Mammary epithelial cell (primary cell): ENCODE results near the gene FARS2.

ENCODE experiments used
- EZH2 ChIP-seq: IDR thresholded peaks from 2 replicates; pipeline ENCODE4 v1.6.1; 2012; ENCODE audit warnings: low read length, inconsistent platforms, borderline replicate concordance
- TF ChIP-seq, protein P1 (sequence below), 2 donors: IDR thresholded peaks in 1 of 2; conservative IDR thresholded peaks in 1 of 2; 2 replicates each; pipeline ENCODE4 v1.5.1; 2011 to 2012; ENCODE audit warnings: inconsistent platforms in 2 of 2, low read length in 2 of 2, mild to moderate bottlenecking in 2 of 2, control low read depth in 1 of 2, low read depth in 1 of 2; ENCODE audit not compliant: insufficient read depth in 1 of 2; ENCODE audit errors: extremely low read depth in 1 of 2

DNA sequence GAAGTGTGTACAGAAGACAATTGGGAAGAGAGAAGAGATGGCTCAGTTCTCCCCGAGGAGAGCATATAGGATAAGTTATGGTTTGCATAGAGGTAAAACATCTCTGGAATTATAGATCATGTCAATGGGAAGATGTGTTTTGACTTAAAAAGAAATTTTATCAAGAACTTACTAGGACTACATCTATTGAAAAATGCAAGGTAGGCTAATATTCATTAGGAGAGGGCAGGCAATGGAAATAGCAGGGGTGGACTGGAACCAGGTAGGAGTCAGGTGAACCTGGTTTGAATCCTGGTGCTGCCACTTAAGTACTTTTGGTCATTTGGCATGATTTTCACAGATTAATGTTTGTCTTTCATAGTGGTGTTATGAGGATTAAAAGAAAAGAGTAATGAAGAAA lies 96.2 kb downstream of the FARS2 start:
- TF ChIP-seq, protein P1, sequence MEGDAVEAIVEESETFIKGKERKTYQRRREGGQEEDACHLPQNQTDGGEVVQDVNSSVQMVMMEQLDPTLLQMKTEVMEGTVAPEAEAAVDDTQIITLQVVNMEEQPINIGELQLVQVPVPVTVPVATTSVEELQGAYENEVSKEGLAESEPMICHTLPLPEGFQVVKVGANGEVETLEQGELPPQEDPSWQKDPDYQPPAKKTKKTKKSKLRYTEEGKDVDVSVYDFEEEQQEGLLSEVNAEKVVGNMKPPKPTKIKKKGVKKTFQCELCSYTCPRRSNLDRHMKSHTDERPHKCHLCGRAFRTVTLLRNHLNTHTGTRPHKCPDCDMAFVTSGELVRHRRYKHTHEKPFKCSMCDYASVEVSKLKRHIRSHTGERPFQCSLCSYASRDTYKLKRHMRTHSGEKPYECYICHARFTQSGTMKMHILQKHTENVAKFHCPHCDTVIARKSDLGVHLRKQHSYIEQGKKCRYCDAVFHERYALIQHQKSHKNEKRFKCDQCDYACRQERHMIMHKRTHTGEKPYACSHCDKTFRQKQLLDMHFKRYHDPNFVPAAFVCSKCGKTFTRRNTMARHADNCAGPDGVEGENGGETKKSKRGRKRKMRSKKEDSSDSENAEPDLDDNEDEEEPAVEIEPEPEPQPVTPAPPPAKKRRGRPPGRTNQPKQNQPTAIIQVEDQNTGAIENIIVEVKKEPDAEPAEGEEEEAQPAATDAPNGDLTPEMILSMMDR (conservative IDR thresholded peaks at IDR 0.05 in 1 of 2, IDR thresholded peaks at IDR 0.05 in 1 of 2; ENCODE audit: extremely low read depth in 1 of 2, insufficient read depth in 1 of 2, low read depth in 1 of 2, low read length in 2 of 2): no peak
- no peak for TF ChIP-seq EZH2
